HG02610 (cell line): ENCODE data around the gene TAF10.
A peak's percentile ranks its signal among the peaks of the same experiment; 100 is the strongest.

ENCODE experiments used
- ATAC-seq: cut with Tn5 transposase; IDR thresholded peaks from one replicate; pipeline ENCODE4 v1.9.1; 2021; ENCODE audit warnings: mild to moderate bottlenecking, moderate library complexity; ENCODE audit not compliant: unreplicated experiment

Gene TAF10

GRCh38 chr11:6625832-6626420, 13.9 kb upstream of the TAF10 start:
- ATAC-seq = no peak

GRCh38 chr11:6625156-6625831, 13.3 kb upstream of the TAF10 start:
- no peak for ATAC-seq

GRCh38 chr11:6623391-6624363, 11.7 kb upstream of the TAF10 start:
- no peak for ATAC-seq

GRCh38 chr11:6622261-6623171, 10.5 kb upstream of the TAF10 start:
- ATAC-seq = no peak

GRCh38 chr11:6621711-6622211, 9.7 kb upstream of the TAF10 start:
- ATAC-seq = no peak

GRCh38 chr11:6620636-6621035, 8.6 kb upstream of the TAF10 start:
- ATAC-seq = no peak

GRCh38 chr11:6619004-6619745, 7.2 kb upstream of the TAF10 start, which contains the start of gene TPP1:
TSS of gene TPP1 (minus strand) at chr11:6619422. CDS start at chr11:6619400, 22 bp downstream.
- ATAC-seq = peak; percentile 96

- peak; percentile 35 for ATAC-seq
These were observed 6.3 kb upstream of the TAF10 start for GRCh38 chr11:6618117-6619003.

- no peak for ATAC-seq
These were observed 5.3 kb upstream of the TAF10 start for GRCh38 chr11:6617315-6617781.

- ATAC-seq = no peak
These were observed 4.7 kb upstream of the TAF10 start for GRCh38 chr11:6616596-6617250.

- ATAC-seq = no peak
These were observed 4.0 kb upstream of the TAF10 start for GRCh38 chr11:6615882-6616585.

- no peak for ATAC-seq
These were observed 3.0 kb upstream of the TAF10 start for GRCh38 chr11:6615046-6615445.

- ATAC-seq = no peak
These were observed 2.4 kb upstream of the TAF10 start for GRCh38 chr11:6614446-6614845.

- no peak for ATAC-seq
These were observed 1.5 kb upstream of the TAF10 start for GRCh38 chr11:6613496-6613895.

- ATAC-seq = peak; percentile 15
These were observed 128 bp downstream of the TAF10 start for GRCh38 chr11:6611963-6612212.

GRCh38 chr11:6611092-6611962, 689 bp downstream of the TAF10 start:
- ATAC-seq = no peak

- ATAC-seq = no peak
These were observed 1.4 kb downstream of the TAF10 start for GRCh38 chr11:6610591-6610990.
